Measurements from ENCODE around the gene KIAA0825.
"Not testable (repeated sequence)": the region's sequence is repeated elsewhere in the genome, so short reads cannot be mapped to it uniquely, and the experiment has no call there.

KIAA0825 gene

DNA sequence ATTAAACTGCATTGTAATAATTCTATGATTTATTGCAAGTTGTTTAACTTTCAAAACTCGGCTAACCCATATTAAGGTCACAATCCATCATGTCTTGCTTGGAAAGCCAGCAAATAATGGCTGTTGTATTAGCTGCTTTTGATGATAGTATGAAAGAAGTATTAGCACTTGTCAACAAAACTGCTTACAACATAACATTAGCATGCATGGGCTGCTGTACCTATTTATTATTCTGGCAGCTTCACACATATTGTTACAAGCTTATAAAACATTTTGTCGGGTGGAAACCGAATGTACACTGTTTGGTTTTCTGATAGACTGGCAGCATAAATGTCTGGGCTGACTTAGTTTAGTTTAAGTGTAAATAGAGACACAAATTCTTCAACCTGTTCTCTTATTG is 378.3 kb downstream of the KIAA0825 start:
- no peak for DNase-seq

DNA sequence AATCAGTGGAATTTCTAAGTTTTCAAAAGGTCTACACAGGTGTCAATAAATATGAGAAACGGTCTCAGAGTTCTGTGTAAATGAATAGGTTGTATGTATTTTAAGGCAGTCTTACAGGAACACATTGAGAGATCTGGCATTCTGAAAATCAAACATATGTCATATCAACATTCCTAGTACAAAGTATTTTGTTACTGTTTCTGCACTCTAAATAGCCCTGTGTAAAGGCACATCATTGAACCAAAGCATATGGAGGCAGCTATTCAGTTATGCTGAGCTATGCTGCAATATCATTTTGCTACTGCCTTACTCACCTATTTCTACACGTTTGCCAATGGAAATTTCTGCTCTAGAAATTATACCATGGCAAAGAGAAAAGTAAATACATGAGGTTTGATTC is 379.1 kb downstream of the KIAA0825 start:
- no peak for DNase-seq

DNA sequence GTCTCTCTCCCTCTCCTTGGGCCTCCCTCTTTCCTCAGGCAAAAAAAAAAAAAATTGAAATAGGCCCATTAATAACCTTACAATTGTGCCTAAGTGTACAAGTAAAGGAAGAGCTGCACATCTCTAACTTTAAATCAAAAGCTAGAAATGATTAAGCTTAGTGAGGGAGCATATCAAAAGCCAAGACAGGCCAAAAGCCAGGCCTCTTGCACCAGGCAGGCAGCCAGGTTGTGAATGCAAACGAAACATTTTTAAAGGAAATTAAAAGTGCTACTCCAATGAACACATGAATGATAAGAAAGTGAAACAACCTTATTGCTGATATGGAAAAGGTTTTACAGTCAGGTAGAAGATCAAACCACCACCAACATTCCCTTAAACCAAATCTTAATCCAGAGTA is 383.4 kb downstream of the KIAA0825 start:
- DNase-seq, result no peak

DNA sequence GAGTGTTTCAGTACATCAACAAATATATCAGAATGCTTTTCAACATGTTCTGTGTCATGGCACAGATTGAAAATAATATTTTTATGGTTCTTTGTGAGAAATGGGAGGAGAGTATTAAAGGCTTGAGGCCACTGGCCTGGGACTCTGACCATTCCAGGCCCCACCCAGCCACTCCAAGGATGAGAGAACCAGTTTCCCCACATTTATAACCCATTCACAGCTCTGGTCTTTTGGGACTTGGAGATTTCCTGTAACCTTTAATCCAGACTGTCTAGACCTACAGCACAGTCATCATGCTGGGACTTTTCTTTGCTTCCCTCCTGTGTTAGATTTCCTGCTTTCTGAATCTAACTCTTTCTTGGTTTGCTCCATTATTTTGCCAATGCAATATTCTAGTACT is 389.6 kb downstream of the KIAA0825 start:
- DNase-seq, result no peak

DNA sequence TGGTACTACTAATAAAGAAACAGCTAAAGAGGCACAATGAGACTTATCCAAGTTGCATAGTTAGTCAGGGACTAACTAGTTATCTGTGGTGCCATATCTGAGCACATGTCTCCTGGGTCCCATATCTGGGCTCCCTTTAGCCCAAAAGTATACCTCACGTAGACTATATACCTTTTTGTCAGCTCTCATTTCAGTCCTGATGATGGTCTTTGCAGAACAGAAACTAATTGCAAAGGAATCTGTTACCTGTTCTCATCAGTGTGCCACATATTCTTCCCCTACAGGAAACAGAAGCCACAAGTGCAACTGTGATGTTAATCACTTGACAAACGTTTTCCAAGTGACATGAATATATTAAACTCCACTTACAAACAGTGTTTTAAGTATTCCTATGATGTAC is 395.2 kb downstream of the KIAA0825 start:
- DNase-seq, result no peak

DNA sequence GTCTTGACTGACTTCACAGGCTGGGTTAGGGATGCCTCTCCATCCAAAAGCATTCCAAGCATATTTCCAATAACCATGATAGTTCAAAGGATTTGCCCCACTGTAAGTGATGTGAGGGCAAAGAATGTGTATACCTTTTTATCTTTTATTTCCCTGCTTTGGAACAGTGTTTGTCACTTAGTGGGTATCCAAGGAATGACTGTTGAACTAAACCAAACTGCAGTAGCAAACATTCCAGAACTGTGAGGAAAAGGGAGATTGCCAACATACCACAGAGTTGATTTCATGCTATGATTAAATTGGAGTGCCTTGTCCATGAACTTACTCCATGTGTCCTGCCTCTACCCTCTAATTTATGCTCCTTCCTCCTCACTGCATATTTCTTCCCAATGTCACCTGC is 400.0 kb downstream of the KIAA0825 start:
- no peak for DNase-seq

DNA sequence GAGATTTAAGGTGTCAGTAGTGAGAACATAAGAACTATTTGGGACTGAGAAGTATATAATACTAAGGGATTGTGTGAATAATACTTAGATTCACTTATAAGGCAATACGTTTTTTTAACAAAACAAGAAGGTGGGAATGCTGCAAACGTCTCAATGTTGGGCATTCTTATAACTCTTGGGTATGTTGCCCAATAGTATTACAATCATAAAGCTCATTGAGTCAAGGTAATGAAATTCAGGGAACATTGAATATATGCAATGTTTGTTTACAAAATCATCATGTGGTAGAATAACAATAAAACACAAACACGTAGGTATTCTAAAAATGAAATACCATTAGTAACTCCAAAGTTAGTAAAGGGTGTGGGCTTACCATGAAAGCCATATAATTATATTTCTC is 400.7 kb downstream of the KIAA0825 start:
- no peak for DNase-seq

DNA sequence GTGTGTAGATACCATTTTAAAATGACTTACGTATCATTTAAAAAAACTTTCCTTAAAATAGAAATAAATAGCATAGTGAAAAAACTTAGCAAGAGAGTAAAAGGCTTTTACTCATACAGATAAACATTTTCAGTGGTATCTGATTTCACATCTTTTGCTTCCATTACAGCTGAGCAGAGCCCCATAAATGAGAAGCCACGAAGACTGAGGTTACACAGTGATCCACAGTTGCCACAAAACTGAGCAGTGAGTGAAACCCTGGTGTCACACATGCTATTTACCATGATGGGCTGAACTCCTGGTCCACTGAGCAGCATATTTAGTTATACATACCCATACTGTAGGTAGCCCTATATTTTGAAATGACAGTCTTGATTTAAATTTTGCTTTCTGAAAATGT is 401.2 kb downstream of the KIAA0825 start:
- no peak for DNase-seq

DNA sequence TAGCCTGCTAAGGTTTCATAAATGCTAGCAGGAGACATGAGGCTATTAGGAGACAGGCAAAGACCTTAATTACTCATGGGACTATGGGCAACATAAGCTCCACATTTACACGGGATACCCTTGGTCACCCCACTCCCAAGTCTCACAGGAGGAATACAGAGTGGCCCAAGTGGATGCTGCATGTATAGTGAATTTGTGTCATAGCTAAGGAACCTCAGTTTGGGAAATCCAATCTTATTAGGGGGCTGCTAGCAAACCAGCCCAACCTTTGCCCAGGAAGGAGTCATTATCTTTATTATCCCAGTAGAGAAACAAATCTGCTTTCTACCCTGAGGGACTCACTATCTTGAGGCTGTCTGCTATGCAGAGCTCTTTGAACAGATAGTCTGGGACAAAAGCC is 405.9 kb downstream of the KIAA0825 start:
- no peak for DNase-seq

DNA sequence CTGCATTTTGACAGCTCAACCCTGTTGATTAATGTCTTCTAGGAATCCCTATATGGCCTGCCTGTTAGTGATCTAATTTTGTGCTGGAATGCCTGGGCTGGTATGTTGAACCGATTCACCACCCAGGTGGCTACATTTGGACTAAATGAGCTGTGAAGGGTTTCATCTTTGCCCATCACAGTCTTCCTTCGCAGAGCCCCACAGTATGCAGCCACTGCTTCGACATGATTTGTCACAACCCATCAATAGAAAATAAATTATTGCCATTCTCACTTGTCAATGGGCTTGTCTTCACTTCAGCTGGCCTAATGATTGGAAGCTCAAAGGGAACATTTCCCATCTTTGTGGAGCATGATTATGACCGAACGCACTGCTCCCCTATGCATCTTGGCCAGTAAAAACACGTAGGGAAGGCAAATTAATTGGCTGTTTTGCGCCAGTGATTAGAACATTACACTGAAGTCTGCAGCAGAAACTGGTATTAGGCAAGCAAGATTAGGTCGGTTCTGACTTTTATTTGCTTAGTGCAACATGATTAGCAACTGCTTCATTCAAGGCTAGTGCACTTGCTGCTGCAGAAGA is 408.5 kb downstream of the KIAA0825 start:
- no peak for DNase-seq

DNA sequence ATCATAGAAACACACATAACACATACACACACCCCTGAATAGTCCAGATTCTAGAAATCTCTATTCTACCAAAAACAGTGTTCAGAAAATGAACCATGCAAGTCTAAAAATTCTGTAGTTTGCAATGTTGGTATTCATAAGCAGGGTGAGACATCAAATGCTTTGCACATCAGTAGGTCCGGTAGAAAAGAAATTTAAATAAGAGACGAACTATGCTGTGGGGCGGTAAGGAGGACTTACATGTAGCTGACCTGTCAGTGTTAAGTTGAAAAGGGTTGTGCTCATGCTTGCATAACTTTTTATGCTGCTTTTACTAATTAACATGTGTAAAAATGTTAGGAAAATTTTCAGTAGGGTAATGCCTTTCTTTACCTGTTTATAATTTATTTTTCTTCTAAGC is 409.1 kb downstream of the KIAA0825 start:
- no peak for DNase-seq

DNA sequence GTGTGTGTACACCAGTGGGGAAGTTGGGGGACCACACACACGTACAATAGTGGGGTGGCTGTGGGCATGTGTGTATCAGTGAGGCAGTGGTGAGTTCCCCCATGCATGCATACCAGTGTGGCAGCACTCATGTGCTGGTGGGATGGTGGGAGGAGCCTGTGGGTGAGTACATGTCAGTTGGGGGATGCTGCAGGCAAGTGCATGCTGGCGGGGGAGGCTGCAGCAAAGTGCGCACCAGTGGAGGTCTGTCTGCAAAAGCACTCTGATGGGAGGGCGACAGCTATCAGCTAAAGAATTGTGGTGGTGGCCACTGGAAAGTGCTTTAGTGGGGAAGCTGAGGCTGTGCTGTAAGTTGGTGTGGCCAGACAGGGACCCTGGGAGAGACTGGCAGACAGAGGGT is 418.8 kb downstream of the KIAA0825 start:
- no peak for DNase-seq

DNA sequence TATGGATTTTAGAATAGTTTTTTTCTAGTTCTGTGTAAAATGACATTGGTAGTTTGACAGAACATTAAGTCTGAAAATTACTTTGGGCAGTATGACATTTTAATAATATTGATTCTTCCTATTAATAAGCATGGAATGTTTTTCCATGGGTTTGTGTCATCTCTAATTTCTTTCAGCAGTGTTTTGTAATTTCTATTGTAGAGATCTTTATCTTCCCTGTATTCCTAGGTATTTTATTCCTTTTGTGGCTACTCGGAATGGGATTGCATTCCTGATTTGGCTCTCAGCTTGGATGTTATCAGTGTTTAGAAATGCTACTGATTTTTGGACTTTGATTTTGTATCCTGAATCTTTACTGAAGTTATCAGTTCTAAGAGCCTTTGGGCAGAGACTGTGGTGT is 420.4 kb downstream of the KIAA0825 start:
- no peak for DNase-seq

DNA sequence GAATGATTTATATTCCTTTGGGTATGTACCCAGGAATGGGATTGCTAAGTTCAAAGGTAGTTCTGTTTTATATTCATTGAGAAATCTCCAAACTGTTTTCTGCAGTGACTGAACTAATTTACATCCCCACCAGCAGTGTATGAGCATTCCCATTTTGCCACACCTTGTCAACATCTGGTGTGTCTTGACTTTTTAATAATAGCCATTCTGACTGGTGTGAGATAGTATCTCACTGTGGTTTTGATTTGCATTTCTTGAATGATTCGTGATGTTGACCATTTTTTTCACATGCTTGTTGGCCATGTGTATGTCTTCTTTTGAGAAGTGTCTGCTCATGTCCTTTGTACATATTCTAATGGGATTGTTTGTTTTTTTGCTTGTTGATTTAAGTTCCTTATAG is 421.5 kb downstream of the KIAA0825 start:
- no peak for DNase-seq

DNA sequence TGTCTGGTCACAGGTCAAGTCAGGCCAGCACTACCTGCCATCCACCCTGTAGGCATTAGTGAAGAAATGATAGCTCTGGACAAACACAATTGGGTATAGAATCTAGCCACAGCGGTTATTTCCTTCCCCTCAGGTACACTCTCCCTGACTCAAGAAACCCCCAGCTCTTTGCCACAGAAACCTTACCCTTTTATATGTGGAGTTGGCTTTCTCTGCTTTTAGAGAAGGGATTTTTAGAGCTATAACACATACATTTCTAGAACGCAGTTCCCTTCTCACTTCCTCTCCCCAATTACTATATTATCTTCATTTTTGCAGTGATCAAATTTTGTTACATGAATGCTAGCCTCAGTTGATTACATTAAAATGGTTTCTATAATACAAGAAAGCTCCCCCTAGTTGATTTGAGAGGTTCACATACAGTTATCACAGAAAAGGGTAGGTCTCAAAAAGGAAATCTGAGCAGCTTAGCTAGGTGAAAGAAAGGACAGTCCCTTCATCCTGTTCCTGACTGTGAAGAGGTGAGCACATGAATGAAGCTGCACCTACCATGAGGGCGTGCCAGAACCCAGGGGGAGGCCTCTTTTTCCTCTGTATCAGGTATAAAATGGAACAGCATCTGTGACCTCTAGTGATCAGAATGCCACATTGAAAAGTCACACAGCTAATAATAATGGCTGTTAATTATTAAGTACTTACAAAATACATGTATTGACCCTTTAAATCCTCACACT is 425.6 kb downstream of the KIAA0825 start:
- DNase-seq, result no peak

DNA sequence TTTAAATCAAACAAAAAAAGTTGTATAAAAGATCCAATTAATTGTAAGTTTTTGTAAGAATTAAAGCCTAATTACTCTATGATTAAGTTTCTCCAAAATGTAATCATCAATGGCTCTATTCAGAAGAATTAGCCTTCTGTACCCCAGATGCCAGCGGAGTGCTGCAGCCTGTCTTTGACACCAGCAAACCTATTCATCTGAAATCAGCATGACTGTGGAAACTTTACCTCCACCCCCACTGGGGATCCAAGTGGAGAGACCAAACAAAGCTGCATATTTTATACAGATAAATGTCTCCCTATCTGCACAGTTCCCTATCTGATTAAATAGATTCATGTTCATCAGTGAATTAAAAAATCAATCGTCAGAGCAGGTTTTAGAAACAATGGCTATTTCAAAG is 426.8 kb downstream of the KIAA0825 start:
- no peak for DNase-seq

DNA sequence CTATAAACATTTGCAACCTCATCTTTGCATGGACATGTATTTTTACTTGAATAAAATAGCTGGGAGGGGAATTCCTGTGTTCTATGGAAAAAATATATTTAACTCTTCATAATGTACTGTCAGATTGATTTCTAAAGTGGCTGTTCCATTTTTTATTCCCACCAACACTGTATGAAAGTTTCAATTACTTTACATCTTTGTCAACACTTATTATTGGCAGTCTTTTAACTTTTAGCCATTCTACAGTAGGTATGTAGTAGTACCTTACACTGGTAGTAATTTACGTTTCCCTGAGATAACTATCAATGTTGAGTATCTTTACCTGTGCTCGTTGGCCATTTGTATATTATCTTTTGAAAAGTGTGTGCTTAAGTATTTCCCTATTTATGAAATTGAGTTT is 429.7 kb downstream of the KIAA0825 start:
- DNase-seq, result no peak

DNA sequence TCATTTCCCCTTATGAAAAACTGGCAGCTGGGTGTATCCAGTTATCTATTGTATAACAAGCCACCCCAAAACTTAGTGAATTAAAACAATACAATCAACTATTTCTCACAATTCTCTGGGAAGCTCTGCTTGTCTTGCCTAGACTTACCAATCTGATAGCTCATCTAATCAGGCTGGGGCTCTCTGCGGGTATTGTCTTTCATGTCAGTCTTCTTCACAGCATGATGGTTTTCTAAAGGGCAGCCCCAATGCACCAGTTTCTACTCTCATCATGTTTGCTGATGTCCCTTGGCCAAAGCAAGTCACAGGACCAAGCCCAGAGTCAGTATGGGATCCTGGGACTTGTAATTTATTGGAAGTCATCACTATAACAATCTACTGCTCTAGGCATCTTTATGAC is 433.5 kb downstream of the KIAA0825 start:
- DNase-seq, result no peak

DNA sequence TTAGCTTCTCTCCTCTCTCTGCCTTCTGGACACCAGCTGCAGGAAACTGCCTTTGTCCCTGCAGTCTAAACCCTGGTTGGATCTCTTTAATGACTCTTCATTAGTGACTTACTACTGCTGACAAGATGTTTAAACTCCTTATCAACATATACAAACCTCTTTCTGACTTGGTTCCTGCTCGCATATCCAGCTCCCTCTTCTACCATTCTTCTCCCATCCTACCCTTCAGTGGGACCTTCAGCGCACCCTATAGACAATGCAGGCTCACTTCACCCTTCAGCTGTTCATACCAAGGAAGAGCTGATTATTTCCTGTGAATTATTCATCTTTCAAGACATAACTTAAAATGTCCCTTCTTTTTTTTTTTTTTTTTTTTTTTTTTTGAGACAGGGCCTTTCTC is 436.5 kb downstream of the KIAA0825 start:
- DNase-seq, result no peak

DNA sequence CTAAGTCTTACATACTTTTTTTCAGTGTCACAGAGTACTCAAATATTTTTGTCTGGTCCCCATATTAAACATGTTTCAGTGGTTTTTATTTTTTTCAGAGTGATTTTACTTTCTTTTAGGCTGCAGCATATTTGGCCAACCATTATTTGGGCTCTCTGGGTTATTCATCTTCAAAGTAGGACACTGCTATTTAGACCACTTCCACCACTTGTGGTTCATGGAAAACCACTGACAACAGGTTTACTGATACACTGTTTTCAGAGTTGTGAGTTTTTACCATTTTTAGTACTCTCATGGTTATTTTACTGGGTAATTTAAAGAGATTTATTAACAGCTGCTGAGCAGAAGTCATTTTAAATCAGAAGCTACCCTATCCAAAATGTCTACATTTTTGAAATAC is 437.6 kb downstream of the KIAA0825 start:
- DNase-seq, result no peak

DNA sequence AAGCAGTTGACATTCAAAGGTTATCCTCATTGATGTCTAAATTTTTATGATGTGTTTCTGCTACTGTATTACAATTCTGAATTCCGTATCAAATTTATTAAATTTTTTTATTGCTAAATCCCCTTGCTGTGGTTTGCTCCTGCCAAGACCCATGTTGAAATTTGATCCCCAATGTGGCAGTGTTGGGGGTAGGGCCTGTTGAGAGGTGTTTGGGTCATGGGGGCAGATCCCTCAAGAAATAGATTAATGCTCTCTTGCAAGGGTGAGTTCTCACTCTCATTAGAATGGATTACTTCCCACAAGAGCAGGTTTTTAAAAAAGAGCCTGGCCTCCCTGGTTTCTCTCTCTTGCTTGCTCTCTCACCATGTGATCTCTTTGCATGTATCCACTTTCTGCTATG is 442.5 kb downstream of the KIAA0825 start:
- no peak for DNase-seq

DNA sequence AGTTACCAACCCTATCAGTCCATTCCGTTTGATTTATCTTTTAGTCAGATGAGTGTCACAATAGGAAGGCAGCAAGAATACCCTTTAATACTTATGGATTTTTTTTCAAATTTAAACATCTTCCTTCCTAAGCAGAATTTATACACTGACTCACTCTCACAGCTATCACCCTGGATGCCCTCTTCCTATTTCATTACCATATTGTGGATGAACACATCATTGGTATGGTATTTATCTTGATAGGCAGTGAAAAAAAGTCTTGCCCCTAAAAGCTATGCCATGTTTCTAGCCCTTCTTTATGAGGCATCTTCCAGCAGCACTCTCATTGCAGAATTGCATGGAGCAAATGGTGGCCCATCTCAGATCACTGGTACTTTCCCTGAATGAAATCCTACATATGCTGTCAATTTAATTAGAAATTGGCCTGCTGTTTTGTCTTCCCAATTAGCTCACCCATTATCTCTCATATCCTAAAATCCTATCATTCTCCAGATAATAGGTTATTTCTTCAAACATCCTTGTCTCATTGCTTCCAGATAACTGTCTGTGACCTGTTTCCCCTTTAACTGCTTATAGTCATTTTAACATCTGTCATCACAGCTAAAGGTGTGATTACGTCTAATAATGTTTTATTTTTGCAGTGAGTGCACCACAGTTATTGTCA is 443.5 kb downstream of the KIAA0825 start:
- DNase-seq, result no peak

DNA sequence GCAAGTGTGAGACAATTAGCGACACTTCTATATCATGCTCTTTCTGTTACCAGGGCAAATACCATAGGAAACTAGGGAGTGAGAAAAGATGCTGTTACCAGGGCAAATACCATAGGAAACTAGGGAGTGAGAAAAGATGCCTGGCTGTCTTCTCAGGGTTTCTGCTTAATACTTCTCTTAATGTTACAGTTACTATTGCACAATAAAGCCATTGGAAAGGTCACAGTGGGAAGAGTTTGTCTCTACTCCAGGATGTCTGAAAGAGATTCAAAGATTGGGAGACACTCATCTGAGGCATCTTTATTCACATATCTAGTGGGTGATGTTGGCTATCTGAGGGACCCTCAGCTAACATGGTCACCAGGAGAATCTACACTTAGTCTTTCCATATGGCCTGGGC is 445.3 kb downstream of the KIAA0825 start:
- no peak for DNase-seq

DNA sequence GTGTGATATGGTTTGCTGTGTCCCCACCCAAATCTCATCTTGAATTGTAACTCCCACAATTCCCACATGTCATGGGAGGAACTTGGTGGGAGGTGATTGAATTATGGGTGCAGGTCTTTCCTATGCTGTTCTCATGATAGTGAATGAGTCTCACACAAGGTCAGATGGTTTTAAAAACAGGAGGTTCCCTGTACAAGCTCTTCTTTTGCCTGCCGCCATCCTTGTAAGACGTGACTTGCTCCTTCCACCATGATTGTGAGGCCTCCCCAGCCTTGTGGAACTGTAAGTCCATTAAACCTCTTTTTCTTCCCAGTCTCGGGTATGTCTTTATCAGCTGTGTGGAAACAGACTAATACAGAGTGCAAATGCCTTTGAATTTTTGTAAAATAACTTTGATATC is 447.3 kb downstream of the KIAA0825 start:
- DNase-seq, result not testable (repeated sequence)

DNA sequence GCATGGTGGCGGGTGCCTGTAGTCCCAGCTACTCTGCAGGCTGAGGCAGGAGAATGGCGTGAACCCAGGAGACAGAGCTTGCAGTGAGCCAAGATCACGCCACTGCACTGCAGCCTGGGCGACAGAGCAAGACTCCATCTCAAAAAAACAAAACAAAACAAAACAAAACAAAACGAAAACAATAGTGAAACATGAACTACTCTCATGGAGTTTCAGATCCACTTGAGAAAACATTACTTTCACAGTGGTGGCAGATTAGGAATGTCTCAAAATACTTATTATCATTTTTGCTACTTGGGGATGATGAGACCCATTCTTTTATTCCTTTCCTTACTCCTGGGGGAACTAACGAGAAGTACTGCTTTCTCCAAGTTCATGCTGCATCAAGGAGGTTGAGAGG is 448.2 kb downstream of the KIAA0825 start:
- not testable (repeated sequence) for DNase-seq

All from stimulated activated CD4-positive, alpha-beta T cell treated with anti-CD3 and anti-CD28 coated beads, Interleukin-12 subunit alpha, Interleukin-12 subunit beta, amount 100 ng/mL, for 4 hours (primary cell).